Heart left ventricle (tissue), 16 donors: ENCODE data around the gene BCR. TPM values are rescaled to one million over a fixed set of nuclear protein-coding genes. Genes with fewer than 3 reads are reported as not detected.

Experiments
- ATAC-seq, 4 donors: fragments of 200-7000 bp; cut with Tn5 transposase; one replicate each; pipeline ENCODE4 v1.9.1; 2020 to 2022; ENCODE audit warnings: moderate library complexity in 4 of 4, mild to moderate bottlenecking in 3 of 4, moderate number of reproducible peaks in 1 of 4
- DNase-seq, 5 donors: peaks; one replicate each; pipeline ENCODE4 v3.0.0-alpha.2; 2020
- H3K27ac ChIP-seq, 12 donors: fragments of 200-600 bp; sonication (generic) in 4 of 12; one replicate each; pipeline versions ENCODE4 v1.5.0 to v1.8.0; 2016 to 2022; ENCODE audit warnings: mild to moderate bottlenecking in 2 of 12
- H3K27me3 ChIP-seq, 9 donors: fragments of 200-600 bp; sonication (generic) in 2 of 9; one replicate each; pipeline versions ENCODE4 v1.5.1 to v1.8.0; 2016 to 2022; ENCODE audit warnings: mild to moderate bottlenecking in 3 of 9
- H3K36me3 ChIP-seq, 9 donors: fragments of 200-600 bp; sonication (generic) in 2 of 9; one replicate each; pipeline versions ENCODE4 v1.5.0 to v1.8.0; 2018 to 2022; ENCODE audit warnings: mild to moderate bottlenecking in 2 of 9
- H3K4me1 ChIP-seq, 12 donors: fragments of 200-600 bp; sonication (generic) in 4 of 12; one replicate each; pipeline versions ENCODE4 v1.5.0 to v1.8.0; 2016 to 2022; ENCODE audit warnings: mild to moderate bottlenecking in 3 of 12
- H3K4me3 ChIP-seq, 12 donors: fragments of 200-600 bp; sonication (generic) in 4 of 12; one replicate each; pipeline versions ENCODE4 v1.5.0 to v1.8.0; 2017 to 2022; ENCODE audit warnings: mild to moderate bottlenecking in 9 of 12, moderate library complexity in 4 of 12
- H3K9me3 ChIP-seq, 12 donors: fragments of 200-600 bp; sonication (generic) in 4 of 12; one replicate each; pipeline versions ENCODE4 v1.5.0 to v1.8.0; 2016 to 2022; ENCODE audit warnings: mild to moderate bottlenecking in 1 of 12
- CTCF ChIP-seq, 12 donors: fragments of 200-600 bp; sonication (generic) in 4 of 12; IDR thresholded peaks; one replicate each; pipeline versions ENCODE4 v1.5.0 to v1.8.0; 2018 to 2022; ENCODE audit warnings: antibody characterized with exemption in 12 of 12, mild to moderate bottlenecking in 5 of 12
- POLR2A ChIP-seq, 2 donors: fragments of 450-650 bp; IDR thresholded peaks; one replicate each; pipeline ENCODE4 v1.6.1; 2017; ENCODE audit warnings: antibody characterized with exemption in 2 of 2, mild to moderate bottlenecking in 2 of 2, moderate library complexity in 2 of 2
- WGBS, 4 donors: extraction: QIAGEN DNeasy Blood & Tissue Kit in 2 of 4; methylation state at CpG; one replicate each; pipeline versions ENCODE4 v1.1.5 to v1.1.7; 2013 to 2018; 5-methylcytosine and 5-hydroxymethylcytosine counted together
- intact Hi-C, 10 donors: fragments of 100-400 bp; cut with DNase I; formaldehyde crosslinking; loops; one replicate each; pipeline versions ENCODE4 v1.11.1 to v1.14.2; 2022
- polyA plus RNA-seq, 2 donors: library from polyadenylated mRNA; stranded (reverse); fragments of 200-250 nt; gene quantifications; one replicate each; pipeline ENCODE4 v1.2.3, GENCODE V29; 2013
- total RNA-seq, 9 donors: library from RNA; depleted of rRNA in 2 of 9; stranded (reverse); fragments of >200 nt in 2 of 9; fragmentation: NEBNext Ultra II Directional in 3 of 9; extraction: Animal tissue kit (Norgen Biotek cat#: 25700) in 3 of 9; gene quantifications; one replicate each; pipeline versions ENCODE4 v1.1.0 to v1.2.4, GENCODE V29; 2016 to 2023
- donor health status: ischemic (EF 13 %, LVEDD 7.1; RV severe dilation, severe dysfunction).
- donor health status: healthy with polysubstance abuse.
- donor health status: DM: no; HTN: yes; CAD: no.
- donor health status: DM: no; HTN: no; CAD: no.
- donor health status: ischemic (EF 25% LVEDD 6.9; RV normal size, moderate dysfunction).
- donor health status: ischemic (EF 25% LVEDD 5.7; RV mildly dilated, moderate dysfunction).
- donor health status: healthy.
- donor health status: DM: yes; HTN: yes; CAD: no.
- donor health status: ischemic (EF 35%, LVEDD 5.7; RV mildly dilated, moderate dysfunction).
- donor health status: nonischemic (EF 11% LVEDD 7.7; RV severe dilation, severe dysfunction).
- donor health status: DM: yes; HTN: yes; CAD: no.
- donor health status: PGD.
- donor health status: ischemic (EF 29% LVEDD 5.4; RV normal size, mild dysfunction).
- donor health status: nonischemic (EF 23%, LVEDD 6.1; RV moderate dilation, normal function).

Gene BCR
- total and polyA plus RNA-seq, 11 donors = 12.6 to 51.1 (median 28.7) TPM

- no peak overlapping the region for H3K27ac ChIP-seq
- 96 to 99% (median 97%) methylated on average over 2 of the region's 2 CpGs for WGBS, 4 donors
- H3K4me3 ChIP-seq = no peak overlapping the region
- no peaks in the 10 kb centered on the region for H3K27me3 ChIP-seq
- DNase-seq (peak in 1 of 5 donors; percentile 13), ATAC-seq (no peak)
- H3K9me3 ChIP-seq = no peaks in the 10 kb centered on the region
- no peaks in the 10 kb centered on the region for H3K36me3 ChIP-seq
- H3K4me1 ChIP-seq = peaks cover 0 to 62% (median 26%) of the 10 kb centered on the region in 12 donors
- TF ChIP-seq CTCF (IDR thresholded peaks at IDR 0.05) = no peak
- no peak for TF ChIP-seq POLR2A (IDR thresholded peaks at IDR 0.05)
- intact Hi-C loops = loop anchor here in 3 of 10 donors (5.0 kb wide), 2 partner anchors 33 to 57 kb away; partner anchors contain the start of gene BCR (in 2 of the 3)
These were observed 59.1 kb downstream of the BCR start for GRCh38 chr22:23239429-23239828.

- 68 to 78% (median 74%) methylated on average over 13 of the region's 13 CpGs for WGBS, 4 donors
- peaks cover 0 to 67% (median 24%) of the 10 kb centered on the region in 12 donors for H3K4me1 ChIP-seq
- no peak for ATAC-seq
- intact Hi-C loops = no loop called here
- no peaks in the 10 kb centered on the region for H3K9me3 ChIP-seq
- no peak overlapping the region for H3K27ac ChIP-seq
- no peak overlapping the region for H3K4me3 ChIP-seq
- H3K36me3 ChIP-seq = no peaks in the 10 kb centered on the region
- H3K27me3 ChIP-seq = no peaks in the 10 kb centered on the region
- DNase-seq = peak in 1 of 5 donors; percentile 26
- TF ChIP-seq CTCF (IDR thresholded peaks at IDR 0.05) = peak in 4 of 12 donors; percentile 21 to 42 (median 30)
- TF ChIP-seq POLR2A (IDR thresholded peaks at IDR 0.05) = no peak
These were observed 60.5 kb downstream of the BCR start for GRCh38 chr22:23240639-23241389.

GRCh38 chr22:23241562-23242472 lies 61.5 kb downstream of the BCR start:
- 86 to 91% (median 88%) methylated on average over 8 of the region's 8 CpGs for WGBS, 4 donors
- no peaks in the 10 kb centered on the region for H3K9me3 ChIP-seq
- no peak for ATAC-seq
- intact Hi-C loops = no loop called here
- H3K27me3 ChIP-seq = no peaks in the 10 kb centered on the region
- H3K36me3 ChIP-seq = no peaks in the 10 kb centered on the region
- DNase-seq = peak in 1 of 5 donors; percentile 21
- no peak overlapping the region for H3K4me3 ChIP-seq
- H3K27ac ChIP-seq = no peak overlapping the region
- peaks cover 0 to 58% (median 16%) of the 10 kb centered on the region in 12 donors for H3K4me1 ChIP-seq
- TF ChIP-seq CTCF (IDR thresholded peaks at IDR 0.05) (no peak), POLR2A (IDR thresholded peaks at IDR 0.05) (no peak)
